GM06990 (cell line): ENCODE results near the gene PDSS1.
"Not testable (repeated sequence)": the region's sequence is repeated elsewhere in the genome, so short reads cannot be mapped to it uniquely, and the experiment has no call there.

Source experiments
- DNase-seq: peaks from one replicate; pipeline ENCODE4 v3.0.0-alpha.2; 2011; ENCODE audit not compliant: insufficient read length; ENCODE audit errors: extremely low read depth
- H3K27me3 ChIP-seq: replicated peaks from 2 replicates; pipeline ENCODE4 v1.6.0; 2011; ENCODE audit warnings: low read length; ENCODE audit not compliant: control insufficient read depth, insufficient read depth
- H3K36me3 ChIP-seq: 2 replicates; pipeline ENCODE4 v1.5.1; 2011; ENCODE audit warnings: low read length; ENCODE audit not compliant: control insufficient read depth, insufficient read depth
- H3K4me3 ChIP-seq: replicated peaks from 2 replicates; pipeline ENCODE4 v1.5.1; 2011; ENCODE audit warnings: low read depth, mild to moderate bottlenecking, control low read depth, low read length
- TF ChIP-seq, protein P1 (sequence below): IDR thresholded peaks from 2 replicates; pipeline ENCODE4 v1.5.1; 2011; ENCODE audit warnings: low read length, control low read depth, mild to moderate bottlenecking, inconsistent platforms; ENCODE audit not compliant: insufficient read depth, poor library complexity, severe bottlenecking

The PDSS1 gene

DNA sequence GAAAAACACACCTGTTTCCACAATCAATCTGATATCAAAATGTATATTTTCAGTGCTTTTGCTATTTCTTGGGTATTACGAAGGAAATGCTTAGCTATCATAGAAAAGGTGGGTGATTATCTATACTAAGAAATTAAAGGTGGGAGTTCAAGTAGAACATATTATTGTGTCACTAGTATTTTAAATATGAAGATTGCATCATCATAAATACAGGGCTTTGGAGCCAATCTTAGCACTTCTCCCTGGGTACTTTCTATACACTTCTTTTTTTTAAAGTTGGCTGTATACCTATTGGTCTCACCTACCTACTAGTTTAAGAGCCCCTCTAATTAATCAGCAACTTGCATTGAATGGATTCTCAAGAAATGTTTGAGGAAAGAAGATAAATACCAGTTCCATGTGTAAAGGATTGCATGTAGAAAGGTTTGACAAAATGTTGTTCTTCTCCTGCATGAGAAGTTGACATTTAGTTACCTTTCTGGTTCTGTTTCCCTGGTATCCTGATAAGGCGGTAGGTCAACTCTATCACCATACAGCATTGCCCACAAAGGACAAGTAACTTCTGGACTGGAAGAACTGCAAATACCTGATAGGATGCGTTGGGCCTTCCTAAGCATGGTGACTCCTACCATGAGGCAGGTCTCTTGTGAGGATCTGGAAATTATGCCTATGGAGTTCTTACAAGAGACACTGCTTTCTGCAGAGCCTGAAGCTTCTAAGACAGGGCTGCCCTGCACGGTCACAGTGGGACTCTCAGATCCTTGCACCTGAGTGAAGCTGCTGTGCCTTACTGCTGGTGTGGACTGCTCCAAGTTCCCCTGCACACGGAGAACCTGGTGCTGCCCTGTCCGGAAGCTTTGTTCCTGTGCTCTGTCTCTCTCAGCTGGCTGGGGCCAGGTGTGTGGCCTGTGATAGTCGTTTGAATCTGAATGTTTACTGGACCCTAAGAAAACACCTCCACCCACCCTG lies 32.1 kb upstream of the PDSS1 start:
- no peaks in the 10 kb centered on the region for H3K36me3 ChIP-seq
- no peak for DNase-seq
- H3K4me3 ChIP-seq, result no peak overlapping the region
- TF ChIP-seq, protein P1, sequence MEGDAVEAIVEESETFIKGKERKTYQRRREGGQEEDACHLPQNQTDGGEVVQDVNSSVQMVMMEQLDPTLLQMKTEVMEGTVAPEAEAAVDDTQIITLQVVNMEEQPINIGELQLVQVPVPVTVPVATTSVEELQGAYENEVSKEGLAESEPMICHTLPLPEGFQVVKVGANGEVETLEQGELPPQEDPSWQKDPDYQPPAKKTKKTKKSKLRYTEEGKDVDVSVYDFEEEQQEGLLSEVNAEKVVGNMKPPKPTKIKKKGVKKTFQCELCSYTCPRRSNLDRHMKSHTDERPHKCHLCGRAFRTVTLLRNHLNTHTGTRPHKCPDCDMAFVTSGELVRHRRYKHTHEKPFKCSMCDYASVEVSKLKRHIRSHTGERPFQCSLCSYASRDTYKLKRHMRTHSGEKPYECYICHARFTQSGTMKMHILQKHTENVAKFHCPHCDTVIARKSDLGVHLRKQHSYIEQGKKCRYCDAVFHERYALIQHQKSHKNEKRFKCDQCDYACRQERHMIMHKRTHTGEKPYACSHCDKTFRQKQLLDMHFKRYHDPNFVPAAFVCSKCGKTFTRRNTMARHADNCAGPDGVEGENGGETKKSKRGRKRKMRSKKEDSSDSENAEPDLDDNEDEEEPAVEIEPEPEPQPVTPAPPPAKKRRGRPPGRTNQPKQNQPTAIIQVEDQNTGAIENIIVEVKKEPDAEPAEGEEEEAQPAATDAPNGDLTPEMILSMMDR, result no peak
- H3K27me3 ChIP-seq, result no peaks in the 10 kb centered on the region

DNA sequence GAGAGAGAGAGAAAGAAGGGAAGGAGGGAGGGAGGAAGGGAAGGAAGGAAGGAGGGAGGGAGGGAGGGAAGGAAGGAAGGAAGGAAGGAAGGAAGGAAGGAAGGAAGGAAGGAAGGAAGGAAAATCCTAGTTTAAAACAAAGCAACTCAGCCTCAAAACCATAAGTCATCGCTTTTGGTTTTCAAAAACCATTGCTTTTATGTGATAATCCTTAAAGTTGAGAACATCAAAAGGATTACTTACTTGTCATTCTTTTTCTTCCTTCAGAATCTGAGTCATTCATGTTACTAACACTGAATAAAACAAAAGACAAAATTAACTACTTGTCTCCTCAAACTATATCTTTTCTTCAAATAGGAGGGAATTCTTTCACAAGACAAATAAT lies 21.6 kb upstream of the PDSS1 start:
- DNase-seq, result no peak
- Histone ChIP-seq H3K4me3 (no peak overlapping the region), H3K36me3 (no peaks in the 10 kb centered on the region), H3K27me3 (no peaks in the 10 kb centered on the region)
- TF ChIP-seq, protein P1, result no peak

DNA sequence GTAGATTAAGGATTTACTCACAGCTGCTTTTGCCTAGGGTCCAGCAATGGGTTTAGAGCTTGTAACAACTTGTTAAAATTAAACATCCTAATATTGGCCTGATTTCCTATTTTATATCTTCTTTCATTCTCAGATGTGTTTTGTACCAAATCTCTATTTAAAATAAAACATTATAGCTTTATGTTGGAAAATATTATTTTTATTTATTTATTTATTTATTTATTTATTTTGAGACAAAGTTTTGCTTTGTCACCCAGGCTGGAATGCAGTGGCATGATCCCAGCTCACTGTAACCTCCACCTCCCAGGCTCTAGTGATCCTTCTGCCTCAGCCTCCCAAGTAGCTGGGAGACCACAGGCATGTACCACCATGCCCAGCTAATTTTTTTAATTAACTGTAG lies 17.9 kb upstream of the PDSS1 start:
- no peak overlapping the region for H3K4me3 ChIP-seq
- TF ChIP-seq, protein P1, result no peak
- no peak for DNase-seq
- no peaks in the 10 kb centered on the region for H3K27me3 ChIP-seq
- no peaks in the 10 kb centered on the region for H3K36me3 ChIP-seq

DNA sequence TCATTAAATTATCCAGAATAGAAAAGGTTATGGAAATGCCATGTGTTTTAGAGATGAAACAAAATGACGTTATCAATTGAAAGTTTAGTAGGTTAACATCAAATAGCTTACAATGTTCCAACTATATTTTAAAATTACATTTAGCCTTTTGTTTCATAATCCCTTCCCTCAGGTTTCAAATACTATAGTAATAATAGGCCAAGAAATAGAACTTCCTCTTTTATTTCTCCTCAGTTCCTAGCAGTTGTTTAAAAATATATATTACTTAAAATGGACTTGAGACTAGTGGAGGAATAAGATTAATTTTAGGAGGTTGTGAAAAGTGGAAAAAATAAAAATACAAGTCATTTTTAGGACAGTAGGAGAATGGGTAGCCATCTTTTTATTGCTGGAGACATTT lies 16.4 kb upstream of the PDSS1 start:
- TF ChIP-seq, protein P1, result no peak
- Histone ChIP-seq H3K36me3 (no peaks in the 10 kb centered on the region), H3K27me3 (no peaks in the 10 kb centered on the region), H3K4me3 (no peak overlapping the region)
- DNase-seq, result no peak

DNA sequence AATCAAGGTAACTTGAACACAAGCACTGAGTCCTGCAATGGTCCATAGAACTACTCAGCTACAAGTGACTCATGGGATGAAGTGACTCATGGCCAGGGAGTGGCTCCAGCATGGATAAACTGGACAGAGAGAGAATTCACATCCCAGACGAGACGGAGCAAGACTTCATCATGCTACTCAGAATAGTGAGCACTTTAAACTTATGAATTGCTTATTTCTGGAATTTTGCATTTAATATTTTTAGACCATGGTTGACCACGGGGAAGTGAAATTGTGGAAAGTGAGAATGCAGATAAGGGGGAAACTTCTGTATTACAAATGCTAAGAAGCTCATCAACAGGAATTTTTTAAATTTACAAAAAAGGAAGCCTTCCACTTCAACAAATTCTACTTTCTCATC lies 15.5 kb upstream of the PDSS1 start:
- not testable (repeated sequence) for H3K4me3 ChIP-seq, H3K36me3 ChIP-seq, DNase-seq, H3K27me3 ChIP-seq

DNA sequence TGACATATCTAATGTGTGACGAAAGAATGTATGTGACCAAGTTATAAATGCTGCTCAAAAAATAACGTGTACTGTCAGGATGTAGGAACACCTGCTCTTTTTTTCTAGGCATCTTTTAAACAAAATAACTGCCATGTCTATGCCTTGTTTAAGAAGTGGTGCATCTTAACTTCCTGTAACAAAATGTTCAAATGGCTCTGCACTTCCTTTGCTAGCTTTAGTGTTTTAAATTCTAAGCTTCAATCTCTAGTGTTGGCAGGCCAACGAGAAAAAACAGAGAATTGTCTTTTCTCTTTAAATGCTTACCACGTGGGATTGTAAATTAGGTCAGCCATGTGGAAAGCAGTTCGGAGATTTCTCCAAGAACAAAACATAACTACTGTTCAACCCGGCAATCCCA lies 14.6 kb upstream of the PDSS1 start:
- TF ChIP-seq, protein P1, result no peak
- Histone ChIP-seq H3K4me3 (no peak overlapping the region), H3K27me3 (no peaks in the 10 kb centered on the region), H3K36me3 (no peaks in the 10 kb centered on the region)
- no peak for DNase-seq
